Activated CD4-positive, alpha-beta T cell treated with anti-CD3 and anti-CD28 coated beads for 24 hours (primary cell): ENCODE data around the gene GFI1.

Experiments used
- DNase-seq, 2 donors: peaks; one replicate each; pipeline ENCODE4 v3.0.0-alpha.2; 2020; ENCODE audit warnings: low read depth in 2 of 2

Gene GFI1

GRCh38 chr1:92488416-92488815 is 1.7 kb upstream of the GFI1 start:
- DNase-seq: no peak

GRCh38 chr1:92487078-92487605 is 417 bp upstream of the GFI1 start:
- no peak for DNase-seq

- DNase-seq: peak; percentile 84 to 86
Observed at GRCh38 chr1:92485381-92486250, 1.1 kb downstream of the GFI1 start.

- DNase-seq: peak; percentile 58 to 64
Observed at GRCh38 chr1:92484472-92485380, 2.0 kb downstream of the GFI1 start.

GRCh38 chr1:92483610-92484471 is 2.9 kb downstream of the GFI1 start:
- peak; percentile 70 to 71 for DNase-seq

GRCh38 chr1:92482665-92483609 is 3.8 kb downstream of the GFI1 start:
- no peak for DNase-seq

GRCh38 chr1:92481971-92482664 is 4.6 kb downstream of the GFI1 start:
- DNase-seq: no peak

- no peak for DNase-seq
Observed at GRCh38 chr1:92481599-92481925, 5.2 kb downstream of the GFI1 start.

- no peak for DNase-seq
Observed at GRCh38 chr1:92480813-92481598, 5.7 kb downstream of the GFI1 start.

GRCh38 chr1:92480200-92480812 is 6.4 kb downstream of the GFI1 start:
- no peak for DNase-seq

GRCh38 chr1:92479587-92479986 is 7.1 kb downstream of the GFI1 start:
- DNase-seq: no peak

- DNase-seq: no peak
Observed at GRCh38 chr1:92478393-92478792, 8.3 kb downstream of the GFI1 start.

GRCh38 chr1:92476071-92476631 is 10.6 kb downstream of the GFI1 start:
- DNase-seq: no peak

GRCh38 chr1:92475029-92475428 is 11.7 kb downstream of the GFI1 start:
- no peak for DNase-seq

- no peak for DNase-seq
Observed at GRCh38 chr1:92473781-92474495, 12.8 kb downstream of the GFI1 start.

- DNase-seq: no peak
Observed at GRCh38 chr1:92470216-92470615, 16.5 kb downstream of the GFI1 start.

GRCh38 chr1:92466683-92467352 is 19.9 kb downstream of the GFI1 start:
- DNase-seq: no peak
